Activated CD4-positive, alpha-beta T cell treated with anti-CD3 and anti-CD28 coated beads, Interleukin-2, Interleukin-4, amounts not matched to agents 100 ng/mL and 50 ng/mL, durations not matched to agents 16 hours and 8 hours (primary cell): ENCODE measurements around the gene AQP6.

Source experiments
- DNase-seq: peaks from one replicate; pipeline ENCODE4 v3.0.0-alpha.2; 2020; ENCODE audit warnings: low spot score

Gene AQP6

GRCh38 chr12:49990273-49990672, 17.5 kb downstream of the AQP6 start:
- no peak for DNase-seq

- no peak for DNase-seq
Observed at GRCh38 chr12:49998453-49998852, 25.7 kb downstream of the AQP6 start.

- no peak for DNase-seq
Observed at GRCh38 chr12:50003595-50003994, 30.8 kb downstream of the AQP6 start.

DNA sequence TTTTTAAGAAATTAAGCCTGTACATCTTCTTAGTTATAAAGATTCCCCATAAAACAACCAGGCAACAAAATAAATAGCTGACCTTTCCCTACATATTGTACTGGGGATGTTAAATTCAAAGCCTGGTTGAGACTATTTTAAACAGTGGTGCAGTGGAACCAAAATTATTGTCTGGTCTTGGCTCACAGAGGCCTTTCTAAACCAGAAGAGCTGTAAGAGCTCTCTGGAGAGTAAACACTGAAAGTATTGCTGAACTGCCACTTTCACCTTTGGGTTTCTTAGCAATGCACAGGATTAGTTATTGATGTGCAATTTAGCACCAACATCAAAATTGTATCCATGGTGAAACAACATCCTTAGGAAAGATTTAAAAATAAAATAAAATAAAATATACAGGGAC, 31.9 kb downstream of the AQP6 start:
- DNase-seq, result no peak

DNA sequence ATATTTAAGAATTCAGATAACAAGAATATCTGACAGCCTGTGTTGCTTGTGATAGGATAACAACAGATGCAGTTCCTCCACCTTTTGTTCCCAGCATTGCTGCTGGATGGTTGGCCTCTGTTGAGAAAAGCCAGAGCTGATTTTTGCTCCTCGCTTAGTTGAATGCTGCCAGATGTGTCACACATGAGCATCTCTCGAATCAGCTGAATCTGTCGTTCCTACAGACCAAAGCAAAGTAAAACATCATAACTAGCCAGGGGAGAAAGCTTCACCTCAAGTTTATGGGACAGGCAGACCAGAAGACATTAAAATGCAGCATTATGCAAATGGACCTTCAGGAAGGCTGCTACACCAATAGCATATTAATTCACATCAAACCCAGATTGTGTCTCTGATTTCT, 32.4 kb downstream of the AQP6 start:
- DNase-seq, result no peak

GRCh38 chr12:50006280-50006679, 33.5 kb downstream of the AQP6 start:
- no peak for DNase-seq

GRCh38 chr12:50006754-50007442, 34.2 kb downstream of the AQP6 start:
- DNase-seq, result no peak

GRCh38 chr12:50013361-50014147, 40.8 kb downstream of the AQP6 start:
- DNase-seq, result no peak

DNA sequence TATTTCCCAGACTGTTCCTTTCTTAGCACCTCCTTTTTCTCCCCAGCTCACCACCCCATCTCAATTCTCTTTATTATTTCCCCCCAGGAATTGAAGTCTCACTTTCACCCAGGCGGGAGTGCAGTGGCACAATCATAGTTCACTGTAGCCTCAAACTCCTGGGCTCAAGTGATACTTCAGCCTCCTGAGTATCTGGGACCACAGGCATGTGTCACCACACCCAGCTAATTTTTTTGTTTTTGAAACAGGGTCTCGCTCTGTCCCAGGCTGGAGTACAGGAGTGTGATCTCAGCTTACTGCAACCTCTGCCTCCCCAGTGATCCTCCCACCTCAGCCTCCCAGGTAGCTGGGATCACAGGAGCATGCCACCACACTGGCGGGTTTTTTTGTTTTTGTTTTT, 41.6 kb downstream of the AQP6 start:
- no peak for DNase-seq

- no peak for DNase-seq
Observed at GRCh38 chr12:50016501-50017475, 44.0 kb downstream of the AQP6 start.

GRCh38 chr12:50017641-50018040, 44.9 kb downstream of the AQP6 start:
- DNase-seq, result no peak

- DNase-seq, result no peak
Observed at GRCh38 chr12:50018154-50018553, 45.4 kb downstream of the AQP6 start.

GRCh38 chr12:50018968-50019367, 46.2 kb downstream of the AQP6 start:
- DNase-seq, result no peak

DNA sequence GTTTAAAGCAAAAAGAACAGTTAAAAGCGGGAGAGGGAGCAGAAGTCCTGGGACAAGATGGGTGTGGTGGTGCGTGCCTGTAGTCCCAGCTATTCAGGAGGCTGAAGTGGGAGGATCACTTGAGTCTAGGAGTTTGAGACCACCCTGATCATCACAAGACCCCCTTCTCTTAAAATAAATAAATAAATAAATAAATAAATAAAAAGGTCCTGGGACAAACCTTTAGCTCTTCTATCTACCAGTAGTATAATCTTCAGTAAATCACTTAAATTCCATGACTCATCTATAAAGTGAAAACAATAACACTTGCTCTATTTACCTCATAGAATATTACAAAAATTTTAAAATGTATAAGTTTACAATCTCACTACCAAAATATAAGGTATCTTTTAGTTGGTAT, 46.8 kb downstream of the AQP6 start:
- no peak for DNase-seq

DNA sequence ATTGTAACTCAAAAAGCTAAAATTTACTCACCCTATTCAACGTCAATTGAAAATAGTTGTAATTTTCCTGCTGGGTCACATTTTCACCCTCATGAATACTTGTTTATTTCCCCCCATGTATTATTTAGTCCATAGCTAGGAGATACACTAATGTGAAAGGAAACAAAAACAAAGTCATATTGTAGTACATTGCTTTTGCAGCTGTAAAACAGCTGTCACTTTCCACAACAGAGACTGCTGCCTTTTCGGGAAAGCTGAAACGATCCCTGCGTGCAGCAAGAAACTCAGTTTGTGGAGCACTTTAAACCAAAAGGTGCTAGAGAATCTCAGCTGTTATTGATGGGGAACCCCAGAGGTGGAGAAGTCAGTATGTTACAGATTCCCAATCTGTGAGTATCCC, 48.3 kb downstream of the AQP6 start:
- DNase-seq, result no peak

DNA sequence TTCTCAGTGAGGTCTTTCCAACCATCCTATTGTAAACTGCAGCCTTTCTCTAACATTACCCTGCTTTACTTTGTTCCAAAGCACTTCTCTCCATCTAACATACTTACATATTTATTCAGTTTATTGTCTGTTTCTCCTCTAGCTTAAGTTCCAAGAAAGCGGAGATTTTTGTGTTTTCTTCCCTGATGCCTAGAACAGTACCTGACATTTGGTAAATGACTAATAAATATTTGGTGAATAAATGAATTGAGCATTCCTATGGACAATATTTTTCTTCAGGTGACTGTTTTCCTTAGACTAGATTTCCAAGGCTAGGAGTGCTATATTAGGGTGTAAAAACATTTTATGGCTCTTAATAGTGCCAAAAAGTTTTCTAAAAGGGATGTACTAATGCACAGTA, 50.2 kb downstream of the AQP6 start:
- no peak for DNase-seq

GRCh38 chr12:50024227-50024626, 51.5 kb downstream of the AQP6 start:
- no peak for DNase-seq

DNA sequence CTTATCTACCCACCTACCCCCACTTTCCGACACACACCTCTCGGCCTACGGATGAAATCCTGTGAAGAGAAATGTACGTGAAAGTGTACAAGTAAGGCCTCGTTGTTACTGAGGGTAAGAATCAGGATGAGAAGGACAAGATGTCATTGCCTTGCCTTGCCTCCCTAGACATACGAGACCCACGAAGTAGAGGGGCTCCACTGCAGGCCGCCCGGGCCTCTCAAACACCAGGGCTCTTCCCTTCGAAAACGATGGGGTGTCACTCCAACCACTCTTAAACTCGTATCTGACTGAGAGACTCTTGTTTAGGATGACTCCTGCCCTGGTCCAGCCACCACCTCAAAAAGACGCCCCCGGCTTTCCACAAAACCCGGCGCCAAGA, 52.0 kb downstream of the AQP6 start:
- DNase-seq, result no peak

GRCh38 chr12:50025187-50026059, 52.7 kb downstream of the AQP6 start, which contains the start of gene RACGAP1:
Gene RACGAP1 (minus strand): TSS chr12:50025494. CDS start chr12:50016715, 8,779 bp downstream.
- DNase-seq, result peak; percentile 99

DNA sequence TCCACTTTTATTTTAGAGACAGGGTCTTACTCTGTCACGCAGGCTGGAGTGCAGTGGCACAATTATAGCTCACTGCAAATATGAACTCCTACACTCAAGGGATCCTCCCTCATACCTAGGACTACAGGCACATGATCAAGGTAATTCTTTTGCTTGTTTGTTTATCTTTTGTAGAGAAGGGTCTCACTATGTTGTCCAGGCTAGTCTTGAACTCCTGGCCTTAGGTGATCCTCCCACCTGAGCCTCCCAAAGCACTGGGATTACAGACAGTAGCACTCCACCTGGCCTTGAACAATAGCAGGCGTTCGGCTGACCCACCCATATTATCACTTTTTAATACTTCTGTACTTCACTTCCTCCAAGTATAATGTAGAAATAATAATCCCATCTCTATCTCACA, 53.9 kb downstream of the AQP6 start:
- DNase-seq, result no peak
